Keratinocyte (primary cell): Measurements from ENCODE around the gene RTCB.

Source experiments
- CTCF ChIP-seq, 3 experiments: IDR thresholded peaks in 1 of 3; conservative IDR thresholded peaks in 1 of 3; optimal IDR thresholded peaks in 1 of 3; 2 replicates in 2 of 3; 3 replicates in 1 of 3; pipeline versions ENCODE3 to v1.5.1; 2011; ENCODE audit warnings: low read length in 3 of 3, mild to moderate bottlenecking in 3 of 3, moderate library complexity in 2 of 3, control low read depth in 1 of 3, inconsistent platforms in 1 of 3; ENCODE audit not compliant: insufficient read depth in 2 of 3; ENCODE audit errors: extremely low read depth in 1 of 3
- EZH2 ChIP-seq: IDR thresholded peaks from one replicate; pipeline ENCODE4 v1.6.1; 2012; ENCODE audit warnings: inconsistent platforms, mild to moderate bottlenecking, low read length, moderate library complexity

GRCh38 chr22:32407312-32407711, 4.7 kb downstream of the RTCB start:
- no peak for TF ChIP-seq EZH2
- TF ChIP-seq CTCF (optimal IDR thresholded peaks at IDR 0.05 in 1 of 3, IDR thresholded peaks at IDR 0.05 in 1 of 3, conservative IDR thresholded peaks at IDR 0.05 in 1 of 3; ENCODE audit: extremely low read depth in 1 of 3, insufficient read depth in 2 of 3, low read length in 3 of 3), result no peak
